OCI-LY3 (cell line): Measurements from ENCODE around the gene RAB36.

ENCODE experiments used
- EZH2phosphoT487 ChIP-seq: fragments of 200-600 bp; shearing (Covaris generic); IDR thresholded peaks from 2 replicates; pipeline ENCODE4 v1.6.1; 2018; ENCODE audit warnings: antibody characterized with exemption, mixed run types, low read depth
- TF ChIP-seq, protein P1 (sequence below): fragments of 200-600, 300-600 bp; sonication (generic); IDR thresholded peaks from 2 replicates; pipeline ENCODE4 v1.5.1; 2014; ENCODE audit warnings: antibody characterized with exemption, low read length, low read depth

DNA sequence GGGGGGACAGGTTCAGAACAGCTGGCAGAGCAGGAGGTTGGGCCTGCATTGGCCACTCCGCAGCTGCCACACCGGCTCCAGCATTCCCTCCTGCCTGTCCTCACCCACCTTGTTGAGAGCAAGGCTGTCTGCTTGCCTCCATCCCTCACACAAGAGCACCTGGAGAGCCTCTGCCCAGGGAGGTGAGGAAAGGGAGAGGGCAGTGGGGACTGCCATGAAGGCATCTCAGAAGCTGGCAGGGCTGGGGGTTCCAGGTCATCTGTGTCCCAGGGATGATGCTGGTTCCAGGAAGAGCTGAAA is 30.6 kb upstream of the RAB36 start:
- TF ChIP-seq, protein P1, sequence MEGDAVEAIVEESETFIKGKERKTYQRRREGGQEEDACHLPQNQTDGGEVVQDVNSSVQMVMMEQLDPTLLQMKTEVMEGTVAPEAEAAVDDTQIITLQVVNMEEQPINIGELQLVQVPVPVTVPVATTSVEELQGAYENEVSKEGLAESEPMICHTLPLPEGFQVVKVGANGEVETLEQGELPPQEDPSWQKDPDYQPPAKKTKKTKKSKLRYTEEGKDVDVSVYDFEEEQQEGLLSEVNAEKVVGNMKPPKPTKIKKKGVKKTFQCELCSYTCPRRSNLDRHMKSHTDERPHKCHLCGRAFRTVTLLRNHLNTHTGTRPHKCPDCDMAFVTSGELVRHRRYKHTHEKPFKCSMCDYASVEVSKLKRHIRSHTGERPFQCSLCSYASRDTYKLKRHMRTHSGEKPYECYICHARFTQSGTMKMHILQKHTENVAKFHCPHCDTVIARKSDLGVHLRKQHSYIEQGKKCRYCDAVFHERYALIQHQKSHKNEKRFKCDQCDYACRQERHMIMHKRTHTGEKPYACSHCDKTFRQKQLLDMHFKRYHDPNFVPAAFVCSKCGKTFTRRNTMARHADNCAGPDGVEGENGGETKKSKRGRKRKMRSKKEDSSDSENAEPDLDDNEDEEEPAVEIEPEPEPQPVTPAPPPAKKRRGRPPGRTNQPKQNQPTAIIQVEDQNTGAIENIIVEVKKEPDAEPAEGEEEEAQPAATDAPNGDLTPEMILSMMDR, result no peak
- no peak for TF ChIP-seq EZH2phosphoT487
